Stimulated activated CD4-positive, alpha-beta T cell treated with anti-CD3 and anti-CD28 coated beads, Interleukin-4, amount 100 ng/mL, for 1 hour (primary cell): Measurements from ENCODE around the gene MVB12B.
"Not testable (repeated sequence)": the region's sequence is repeated elsewhere in the genome, so short reads cannot be mapped to it uniquely, and the experiment has no call there.

ENCODE experiments used
- DNase-seq: peaks from one replicate; pipeline ENCODE4 v3.0.0-alpha.2; 2020

The MVB12B gene

DNA sequence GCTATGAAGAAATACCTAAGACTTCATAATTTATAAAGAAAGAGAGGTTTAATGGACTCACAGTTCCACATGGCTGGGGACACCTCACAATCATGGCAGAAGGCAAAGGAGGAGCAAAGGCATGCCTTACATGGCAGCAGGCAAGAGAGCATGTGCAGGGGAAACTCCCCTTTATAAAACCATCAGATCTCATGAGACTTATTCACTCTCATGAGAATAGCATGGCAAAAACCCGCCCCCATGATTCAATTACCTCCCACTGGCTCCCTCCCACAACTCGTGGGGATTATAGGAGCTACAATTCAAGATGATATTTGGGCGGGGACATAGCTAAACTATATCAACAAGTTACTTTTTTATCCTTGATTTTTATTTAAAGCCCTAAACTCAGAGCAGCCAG, 150.8 kb downstream of the MVB12B start:
- not testable (repeated sequence) for DNase-seq

DNA sequence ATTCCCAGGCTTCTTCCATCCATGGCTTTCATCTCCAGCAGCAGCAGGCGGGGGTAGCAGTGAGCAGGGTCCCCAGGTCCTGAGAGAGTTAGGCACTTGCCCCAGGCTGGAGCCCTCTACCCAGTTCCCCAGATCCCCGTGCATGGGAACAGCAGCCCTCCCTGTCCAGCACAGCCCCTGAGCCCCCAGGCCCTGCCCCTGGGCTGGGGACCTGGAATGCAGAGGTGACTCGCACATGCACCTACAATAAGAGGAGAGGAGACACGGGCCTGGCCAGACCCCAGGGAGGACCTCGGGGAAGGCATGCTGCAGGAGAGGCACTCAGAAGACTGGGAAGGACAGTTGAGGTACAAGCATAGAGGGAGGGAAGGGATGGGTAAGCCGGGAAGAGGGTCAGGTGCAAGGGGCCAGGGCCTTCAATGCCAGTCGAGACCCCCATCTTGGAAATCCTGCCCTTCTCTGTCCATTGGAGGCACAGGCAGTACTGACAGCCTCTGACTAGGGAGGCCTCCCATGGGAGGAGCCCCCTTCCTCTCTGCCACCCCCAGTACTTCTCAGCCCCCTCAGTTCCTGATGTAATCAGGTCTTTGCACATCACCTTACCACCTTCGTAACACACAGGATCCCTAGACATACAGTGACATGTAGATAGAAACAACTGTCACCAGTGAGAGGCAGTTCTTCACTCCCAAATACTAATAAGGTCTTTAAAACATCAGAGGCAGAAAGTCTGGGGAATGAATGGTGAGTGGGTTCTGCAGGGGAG, 151.8 kb downstream of the MVB12B start:
- DNase-seq = no peak

DNA sequence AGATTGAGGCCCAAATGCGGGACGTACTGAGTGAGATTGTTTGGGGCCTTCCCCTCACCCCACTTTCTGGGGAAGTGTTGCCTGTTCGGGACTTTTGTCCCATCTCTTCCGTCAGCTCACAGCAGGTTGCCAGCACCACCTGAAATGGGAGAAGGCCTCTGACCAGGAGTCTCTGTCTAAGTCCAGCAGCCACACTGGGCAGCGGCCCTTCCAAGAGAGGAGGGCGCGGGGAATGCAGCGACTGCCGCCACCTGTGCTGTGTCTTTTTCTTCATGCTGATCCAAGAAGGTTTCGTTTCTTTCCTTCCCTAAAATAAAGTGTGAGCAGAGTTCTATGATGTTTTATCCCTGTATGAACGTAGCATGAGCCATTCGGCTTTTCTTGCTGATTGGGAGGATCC, 152.9 kb downstream of the MVB12B start:
- no peak for DNase-seq

DNA sequence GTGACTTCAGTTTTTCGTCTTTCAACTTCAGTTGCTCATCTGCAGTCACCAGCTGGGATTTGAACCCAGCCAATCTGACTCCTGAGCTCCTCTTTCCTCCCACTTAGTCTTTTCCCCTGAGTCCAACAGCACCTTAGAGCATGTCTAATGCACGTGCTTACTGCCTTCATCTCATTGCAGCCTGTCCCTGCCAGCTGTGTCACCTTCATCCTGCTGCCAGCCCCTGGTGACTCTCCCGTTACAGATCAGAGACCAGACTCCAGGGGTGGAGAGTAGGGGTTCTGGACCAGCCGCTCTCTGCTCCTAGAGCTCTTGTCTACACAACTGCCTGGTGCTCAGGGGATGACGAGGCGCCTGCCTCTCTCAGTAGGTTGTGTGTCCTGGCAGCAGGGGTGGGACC, 154.2 kb downstream of the MVB12B start:
- no peak for DNase-seq

DNA sequence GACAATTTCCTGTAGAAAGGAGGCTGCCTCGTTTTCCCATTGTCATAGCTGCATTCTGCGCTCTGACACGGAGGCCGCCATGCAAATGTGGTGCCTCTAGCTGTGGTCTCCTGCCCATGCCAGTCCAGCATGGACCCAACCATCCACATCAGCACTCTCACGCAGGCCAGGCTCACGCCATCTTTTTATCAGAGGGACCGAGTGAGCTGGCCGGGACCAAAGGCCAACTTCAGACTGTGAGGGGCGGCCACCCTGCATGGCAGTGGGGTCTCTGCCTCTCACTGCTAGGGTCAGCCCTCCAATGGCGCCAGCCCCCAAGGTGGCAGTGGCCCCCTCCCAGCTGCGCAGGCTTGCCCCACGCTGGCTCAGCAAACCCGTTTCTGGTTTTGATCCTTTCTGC, 155.2 kb downstream of the MVB12B start:
- DNase-seq = no peak

DNA sequence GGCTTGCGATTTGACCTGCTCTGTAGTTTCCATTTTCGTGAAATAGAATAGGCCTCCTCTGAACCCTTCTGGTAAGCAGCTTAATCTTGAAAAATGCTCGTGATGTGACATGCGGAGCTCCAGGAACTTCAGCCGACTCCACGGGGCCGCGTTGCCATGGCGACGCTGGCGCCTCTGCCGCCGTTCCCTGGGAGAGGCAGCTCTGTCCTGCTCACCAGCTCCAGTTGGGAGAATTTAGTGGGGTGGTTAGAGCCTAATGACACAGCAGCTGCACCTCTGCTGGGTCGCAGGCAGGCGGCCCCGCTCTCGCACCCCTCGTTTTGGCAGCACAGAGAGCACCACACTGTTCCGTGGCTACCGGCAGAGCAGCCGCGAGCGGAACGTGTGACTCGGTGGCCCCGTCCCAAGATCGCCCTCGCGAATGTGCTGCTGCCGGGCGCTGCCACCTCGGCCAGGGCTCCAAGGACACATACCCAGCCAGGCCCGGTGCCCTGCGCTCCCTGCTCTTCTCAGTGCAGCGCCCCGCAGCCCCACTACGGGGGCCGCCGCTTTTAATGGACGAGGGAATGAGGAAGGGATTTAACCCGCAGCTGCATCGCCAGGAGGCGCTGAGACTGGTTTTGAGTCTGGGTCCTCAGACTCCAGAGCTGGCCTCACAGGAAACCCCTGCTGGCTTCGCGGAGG, 155.9 kb downstream of the MVB12B start:
- DNase-seq = no peak

DNA sequence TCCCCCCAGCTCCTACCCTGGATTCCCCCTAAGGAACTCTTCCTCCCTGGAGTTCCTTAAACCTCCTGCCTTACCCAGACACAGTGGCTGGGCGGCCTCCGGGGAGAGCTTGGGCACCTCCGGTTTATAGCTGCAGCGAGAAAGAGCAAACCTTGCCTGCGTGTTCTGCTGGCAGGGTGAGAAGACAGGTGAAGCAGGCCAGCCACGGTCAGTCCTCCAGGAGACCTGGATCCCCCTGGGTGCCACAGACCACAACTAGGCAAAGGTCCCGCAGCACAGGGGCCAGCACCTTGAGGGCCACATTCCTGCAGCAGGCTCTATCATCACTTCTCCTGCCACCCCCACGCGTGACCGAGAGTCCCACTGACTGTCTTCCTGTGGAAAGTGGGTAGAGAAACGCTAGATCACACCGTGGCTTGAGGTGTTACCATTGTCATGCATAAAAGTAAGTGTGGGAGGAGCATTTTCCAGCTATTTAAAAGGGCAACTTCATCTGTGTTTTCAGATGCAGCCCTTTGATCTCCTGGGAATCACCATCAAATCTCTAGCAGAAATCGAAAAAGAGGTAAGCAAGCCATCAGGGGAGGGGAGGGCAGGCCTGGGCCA, 156.9 kb downstream of the MVB12B start:
- DNase-seq = no peak

DNA sequence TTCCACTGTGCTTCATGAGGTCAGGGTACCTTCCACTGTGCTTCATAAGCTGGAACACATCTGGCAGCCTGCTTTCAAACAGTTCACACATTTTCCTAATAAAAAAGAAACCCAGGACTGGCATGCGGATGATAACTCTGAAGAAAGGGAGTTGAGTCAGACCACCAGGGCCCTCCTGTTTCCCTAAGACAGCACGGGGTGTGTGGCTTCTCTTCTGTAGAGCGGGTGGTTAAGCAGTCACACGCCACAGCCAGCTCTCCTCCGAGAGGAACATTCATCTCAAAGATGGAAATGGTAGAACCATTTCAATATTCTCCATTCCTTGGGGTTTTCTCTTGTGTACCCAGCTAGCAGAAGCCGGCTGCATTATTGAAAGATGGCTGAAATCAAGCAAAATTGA, 159.0 kb downstream of the MVB12B start:
- no peak for DNase-seq

DNA sequence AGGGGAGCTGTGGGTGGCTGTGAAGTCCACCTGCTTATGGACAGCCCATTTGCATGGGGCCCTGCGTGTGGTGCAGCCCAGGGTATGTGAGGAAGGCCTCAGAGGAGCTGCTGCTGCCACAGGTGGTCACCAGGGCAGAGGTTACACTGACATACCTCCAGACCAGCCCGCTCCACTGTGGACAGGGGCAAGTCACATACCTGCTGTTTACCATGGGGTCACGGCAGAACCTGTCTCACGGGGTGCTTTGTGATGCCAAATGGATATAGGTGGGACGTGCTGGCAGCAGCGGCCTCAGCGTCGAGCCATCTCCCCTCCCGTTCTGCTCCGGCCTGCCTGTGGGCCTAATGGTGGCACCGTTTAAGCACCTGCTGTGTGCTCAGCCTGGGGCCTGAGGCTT, 159.6 kb downstream of the MVB12B start:
- DNase-seq = no peak

DNA sequence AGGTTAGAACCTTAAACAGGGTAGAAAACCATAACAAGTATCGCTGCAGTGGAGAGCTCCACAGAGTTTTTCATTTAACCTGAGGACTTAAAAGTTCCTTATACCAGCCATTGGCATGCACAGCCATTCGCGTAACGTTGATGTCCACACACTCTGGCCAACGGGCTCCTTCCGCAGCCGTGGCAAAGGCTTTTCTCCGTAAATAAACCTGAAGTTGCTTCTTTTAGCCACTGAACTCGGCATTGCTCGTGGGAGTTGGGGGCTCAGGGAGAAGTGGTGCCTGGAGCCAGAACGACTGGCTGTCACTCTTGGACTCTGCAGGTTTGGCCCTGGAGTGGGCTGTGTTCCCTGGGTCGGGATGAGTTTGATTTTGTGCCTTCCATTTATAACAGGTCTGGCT, 161.2 kb downstream of the MVB12B start:
- no peak for DNase-seq

DNA sequence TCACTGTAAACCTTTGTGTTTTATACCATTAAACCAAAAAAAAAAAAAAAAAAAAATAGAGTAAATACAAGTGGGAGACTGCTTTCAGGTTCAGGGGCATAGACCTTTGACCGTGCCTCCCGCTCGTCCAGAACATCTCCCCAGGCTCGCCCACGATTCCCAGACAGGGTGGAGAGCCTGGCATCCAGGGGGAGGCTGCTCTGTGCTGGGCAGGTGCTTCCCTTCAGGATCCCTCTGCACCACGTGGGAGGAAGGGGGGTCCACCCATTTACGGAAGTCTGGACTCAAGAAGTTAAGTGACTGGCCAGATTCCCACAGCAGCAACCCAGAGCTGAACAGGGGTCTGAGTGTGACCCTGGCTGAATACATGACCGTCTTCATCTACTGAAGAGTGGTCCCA, 161.7 kb downstream of the MVB12B start:
- no peak for DNase-seq

DNA sequence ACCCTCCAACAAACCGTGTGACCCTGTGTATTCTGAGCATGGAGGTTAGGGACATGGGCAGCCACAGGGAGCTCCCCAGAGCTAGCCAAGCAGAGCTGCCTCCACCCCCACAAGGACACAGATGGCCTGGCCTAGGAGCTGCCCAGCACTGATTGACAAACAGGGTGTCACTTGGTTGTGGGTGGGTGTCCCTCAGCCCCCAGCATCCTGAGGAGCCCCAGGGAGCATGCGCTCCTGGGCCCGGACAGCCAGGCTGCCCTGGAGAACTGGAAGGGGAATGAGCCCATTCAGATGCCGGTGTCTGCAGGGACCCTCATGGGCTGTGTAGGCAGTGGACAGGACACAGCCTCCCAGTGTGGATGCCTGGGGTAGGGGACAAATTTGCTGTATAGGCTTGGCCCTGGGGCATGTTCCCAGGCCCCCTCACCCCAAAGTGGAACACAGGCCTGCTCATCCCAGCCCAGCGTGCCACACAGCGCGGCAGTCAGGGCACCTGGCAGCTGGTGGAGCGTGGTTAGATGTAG, 162.3 kb downstream of the MVB12B start:
- no peak for DNase-seq

DNA sequence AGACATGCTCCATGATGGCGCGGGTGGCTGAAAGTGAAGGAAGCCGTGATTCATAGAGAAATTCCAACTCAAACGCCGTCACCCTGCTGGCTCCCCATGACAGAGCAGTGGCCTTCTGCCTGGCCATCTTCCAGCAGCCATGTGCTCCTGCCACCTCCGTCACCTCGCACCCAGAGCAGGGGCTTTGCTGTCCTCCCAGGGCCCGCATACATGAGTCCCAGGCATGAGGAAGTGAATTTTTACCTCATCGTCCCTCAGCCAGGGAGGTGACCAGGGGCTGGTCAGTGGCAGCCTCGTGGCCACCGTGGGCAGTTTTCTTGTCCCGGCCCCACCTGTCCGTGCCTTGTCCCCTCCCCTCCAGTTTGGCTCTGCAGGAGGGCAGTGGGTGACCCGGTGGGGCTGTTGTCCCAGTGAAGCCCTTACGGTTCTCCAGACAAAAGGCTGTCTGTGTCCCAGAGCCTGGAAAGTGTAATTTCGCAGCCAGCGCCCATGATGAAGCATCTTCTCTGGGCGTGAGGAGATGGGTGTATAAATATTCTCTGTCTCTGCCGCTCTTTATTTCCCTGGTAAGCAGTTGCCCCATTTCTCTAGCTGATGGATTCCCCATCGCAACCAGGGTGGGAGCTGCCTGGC, 163.1 kb downstream of the MVB12B start:
- DNase-seq = no peak

DNA sequence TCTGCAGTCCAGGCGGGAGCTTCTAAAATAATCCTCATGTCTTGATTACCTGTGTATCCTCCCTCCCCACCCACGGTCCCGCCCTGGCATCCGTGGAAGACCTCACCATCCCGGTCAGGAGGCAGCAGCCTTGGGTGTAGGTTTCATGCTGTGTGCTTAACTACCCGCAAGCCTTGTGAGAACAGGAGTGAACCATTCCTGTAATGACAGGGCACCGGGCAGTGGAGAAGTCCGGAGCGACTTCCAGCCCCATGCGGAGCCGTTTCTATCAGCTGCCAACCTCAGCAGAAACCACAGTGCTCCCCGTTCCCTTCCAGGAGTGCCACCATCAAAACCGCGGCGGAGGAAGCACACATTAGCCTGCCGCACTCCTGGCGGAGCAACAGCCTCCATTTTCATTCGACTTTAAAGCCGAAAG, 163.6 kb downstream of the MVB12B start:
- DNase-seq = no peak

DNA sequence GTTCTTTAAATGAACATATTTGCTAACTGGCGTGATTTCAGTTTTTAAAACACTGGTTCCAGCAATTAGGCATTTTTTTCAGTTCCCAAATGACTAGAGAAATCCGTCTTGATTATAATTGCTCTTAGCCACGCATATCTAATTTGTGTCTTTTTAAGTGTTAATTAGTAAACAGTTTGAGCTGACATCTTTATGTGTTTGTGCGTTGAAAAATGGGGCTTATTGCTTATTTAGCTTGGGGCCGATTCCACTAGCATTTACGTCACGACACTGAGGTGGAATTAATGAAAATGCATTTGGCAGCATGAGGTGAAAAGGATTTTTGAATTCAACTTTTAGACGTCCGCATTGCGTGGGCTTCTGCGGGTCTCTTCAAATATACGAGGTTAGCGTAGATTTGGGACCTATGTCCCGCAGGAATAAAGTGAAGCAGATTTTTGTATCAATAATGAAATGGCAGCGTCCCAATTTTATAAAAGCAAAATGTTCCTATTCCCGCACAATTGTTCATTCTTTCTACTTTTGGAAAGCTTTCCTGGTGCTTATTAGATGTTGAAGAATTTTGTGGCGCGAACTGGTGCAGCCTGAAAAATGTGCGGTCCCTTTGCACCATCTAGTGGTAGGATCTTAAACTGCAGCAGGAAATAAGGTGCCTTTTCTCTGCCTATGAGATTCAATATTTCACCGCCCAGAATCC, 164.4 kb downstream of the MVB12B start:
- DNase-seq = peak; percentile 29

DNA sequence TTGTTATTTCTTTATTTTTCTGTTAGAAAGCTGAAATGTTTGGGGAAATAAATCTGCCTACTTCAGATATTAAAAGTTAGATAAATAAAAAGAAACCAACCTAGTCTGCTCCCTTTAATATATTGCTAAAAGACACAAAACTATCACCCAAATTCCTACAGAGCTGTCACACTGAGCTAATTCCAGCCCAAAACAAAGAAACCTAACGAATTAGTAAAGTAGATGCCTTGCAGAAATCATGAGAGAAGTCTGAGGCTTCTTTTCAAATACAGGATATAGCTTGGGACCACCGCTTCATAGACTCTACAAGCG, 164.9 kb downstream of the MVB12B start:
- no peak for DNase-seq

DNA sequence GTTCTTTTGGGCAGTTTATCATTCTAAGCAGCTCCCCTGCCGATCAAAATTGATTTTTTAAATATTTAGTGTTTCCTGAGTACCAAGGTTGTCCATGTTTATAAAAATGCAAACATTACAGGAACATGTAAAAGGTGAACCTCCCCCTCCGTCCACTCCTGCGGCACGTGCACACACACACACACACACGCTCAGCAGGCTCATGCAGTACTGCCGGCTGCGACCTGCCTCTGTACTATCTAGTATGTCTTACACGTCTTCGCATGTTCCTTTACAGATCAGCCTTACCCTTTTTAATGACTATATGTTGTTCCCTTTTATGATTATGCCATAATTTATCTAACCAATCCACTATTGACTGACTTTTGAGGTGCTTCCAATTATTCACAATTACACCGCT, 165.3 kb downstream of the MVB12B start:
- no peak for DNase-seq

DNA sequence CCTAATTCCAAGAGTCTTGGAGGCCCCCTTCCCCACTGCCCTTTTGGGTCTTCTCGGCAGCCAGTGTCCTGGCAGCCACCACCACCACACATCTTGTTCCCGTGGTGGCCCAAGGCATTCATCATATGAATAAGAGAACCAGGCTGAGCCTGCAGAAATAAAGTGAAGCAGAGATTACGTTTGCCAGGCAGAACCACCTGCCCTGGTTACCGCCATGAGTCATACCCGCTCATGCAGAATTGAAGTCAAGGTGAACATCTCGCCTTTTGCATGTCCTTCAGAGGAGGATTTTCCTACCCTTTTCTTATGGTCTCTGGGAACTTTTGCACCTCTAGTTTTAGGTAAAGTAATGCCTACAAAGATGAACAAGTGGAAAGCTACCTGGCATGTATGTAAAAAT, 167.6 kb downstream of the MVB12B start:
- no peak for DNase-seq

DNA sequence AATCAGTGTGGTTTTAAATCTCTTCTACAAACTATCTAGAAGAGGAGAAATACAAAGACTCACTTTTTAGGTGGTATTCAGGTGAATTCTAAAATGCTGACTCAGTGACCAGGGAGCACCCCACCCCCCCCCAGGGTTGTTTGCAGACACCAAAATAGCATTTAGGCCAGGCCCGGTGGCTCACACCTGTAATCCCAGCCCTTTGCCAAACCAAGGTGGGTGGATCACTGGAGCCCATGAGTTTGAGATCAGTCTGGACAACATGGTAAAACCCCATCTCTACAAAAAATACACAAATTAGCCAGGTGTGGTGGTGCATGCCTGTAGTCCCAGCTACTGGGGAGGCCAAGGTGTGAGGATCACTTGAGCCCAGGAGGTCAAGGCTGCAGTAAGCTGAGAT, 168.1 kb downstream of the MVB12B start:
- no peak for DNase-seq

DNA sequence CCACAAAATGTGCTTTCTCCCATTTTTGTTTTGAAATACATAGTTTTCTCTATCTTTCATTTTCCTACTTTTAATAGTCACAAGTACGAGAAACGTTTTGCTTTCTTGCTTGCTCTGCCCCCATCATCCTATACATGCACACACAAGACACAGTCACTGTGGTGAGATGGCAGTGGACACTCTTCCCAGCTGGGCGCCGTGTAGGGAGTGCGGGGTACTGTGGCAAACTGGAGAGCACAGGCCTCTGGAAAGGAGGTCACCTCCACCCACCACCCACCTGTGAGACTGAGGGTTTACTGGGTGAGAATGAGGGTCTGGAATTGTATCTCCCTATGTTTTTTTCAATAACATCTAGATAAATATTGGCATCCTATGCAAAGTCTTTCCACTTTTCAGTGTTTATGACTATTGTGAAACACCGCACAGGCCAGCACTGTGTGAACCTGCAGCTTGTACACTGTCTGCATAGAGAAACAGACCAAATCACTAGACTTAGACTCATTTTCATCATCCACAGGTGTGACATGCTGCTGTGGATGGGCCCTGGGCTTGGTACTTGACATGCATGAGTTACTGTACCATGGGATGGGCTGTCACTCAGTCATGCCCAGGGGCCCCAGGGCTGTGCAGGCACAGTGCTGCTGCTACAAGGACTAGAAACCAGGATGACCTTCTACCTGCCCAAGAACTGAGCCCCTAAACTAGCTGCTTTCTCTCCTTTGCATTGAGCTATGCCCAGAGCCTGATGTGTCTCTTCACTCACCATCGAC, 169.0 kb downstream of the MVB12B start:
- no peak for DNase-seq

DNA sequence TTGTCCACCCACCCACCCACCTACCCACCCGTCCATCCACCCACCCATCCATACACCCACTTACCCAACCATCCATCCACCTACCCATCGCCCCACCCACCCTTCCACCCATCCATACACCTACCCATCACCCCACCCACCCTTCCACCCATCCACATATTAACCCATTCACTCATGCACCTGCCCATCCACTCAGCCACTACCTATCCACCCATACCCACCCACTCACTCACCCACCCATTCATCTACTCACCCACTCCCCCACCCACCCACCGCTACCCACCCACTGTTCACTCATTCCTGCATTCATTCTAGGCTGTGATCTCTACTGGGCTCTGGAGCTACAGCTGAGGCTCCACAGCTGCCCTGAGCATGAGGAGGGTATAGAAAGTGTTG, 169.6 kb downstream of the MVB12B start:
- no peak for DNase-seq
